GM18507 (cell line): ENCODE results near the gene CTDSP2.
"Not testable (repeated sequence)": the region's sequence is repeated elsewhere in the genome, so short reads cannot be mapped to it uniquely, and the experiment has no call there.

ENCODE experiments used
- DNase-seq: peaks from one replicate; pipeline ENCODE4 v3.0.0; 2011; ENCODE audit warnings: low read depth; ENCODE audit not compliant: insufficient read length; ENCODE audit errors: extremely low spot score
- FAIRE-seq: peaks from 2 replicates; lab custom pipeline; 2011; peaks lifted over from hg19 to GRCh38; lab: Jason Lieb, UNC

Gene CTDSP2

GRCh38 chr12:57821474-57822214 lies 24.9 kb downstream of the CTDSP2 start:
- FAIRE-seq = no peak
- no peak for DNase-seq

DNA sequence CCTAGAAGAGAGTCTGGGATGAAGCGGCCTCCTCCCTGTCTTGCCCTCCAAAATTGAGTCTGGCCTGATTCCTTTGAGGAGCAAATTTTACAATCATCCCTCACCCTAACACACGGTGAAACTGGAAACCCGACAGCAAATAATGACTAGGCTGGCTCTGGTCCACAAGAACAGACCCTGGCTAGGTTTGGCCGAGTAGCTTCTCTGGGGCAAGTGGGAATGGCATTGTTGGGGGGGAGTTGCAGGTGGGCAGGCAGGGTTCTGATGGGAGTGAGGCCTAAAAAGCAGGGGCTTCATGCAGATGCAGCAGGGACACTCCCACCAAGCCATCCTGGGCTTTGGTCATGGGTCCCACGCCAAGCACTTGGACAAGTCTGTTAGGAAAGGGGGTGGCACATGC lies 25.5 kb downstream of the CTDSP2 start:
- DNase-seq, FAIRE-seq: not testable (repeated sequence)

DNA sequence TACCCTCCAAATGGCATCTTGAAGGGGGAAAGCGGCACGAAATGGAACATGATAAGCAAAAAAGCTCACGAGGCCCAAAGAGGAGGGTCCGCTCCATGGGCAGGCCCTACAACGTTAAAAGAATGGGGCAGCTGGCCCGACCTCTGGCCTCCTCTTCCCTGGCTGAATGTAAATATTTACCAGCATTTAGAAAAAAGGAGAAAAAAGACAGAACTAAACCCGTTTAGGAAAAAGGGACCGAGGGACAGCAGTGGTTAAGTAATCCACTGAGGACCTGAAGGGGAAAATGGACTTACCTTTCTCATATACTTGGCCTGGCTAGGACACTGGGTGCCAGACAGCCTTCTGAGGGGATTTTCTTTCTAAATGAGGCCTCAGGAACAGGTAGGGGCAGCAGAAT lies 26.4 kb downstream of the CTDSP2 start:
- DNase-seq, FAIRE-seq: not testable (repeated sequence)

DNA sequence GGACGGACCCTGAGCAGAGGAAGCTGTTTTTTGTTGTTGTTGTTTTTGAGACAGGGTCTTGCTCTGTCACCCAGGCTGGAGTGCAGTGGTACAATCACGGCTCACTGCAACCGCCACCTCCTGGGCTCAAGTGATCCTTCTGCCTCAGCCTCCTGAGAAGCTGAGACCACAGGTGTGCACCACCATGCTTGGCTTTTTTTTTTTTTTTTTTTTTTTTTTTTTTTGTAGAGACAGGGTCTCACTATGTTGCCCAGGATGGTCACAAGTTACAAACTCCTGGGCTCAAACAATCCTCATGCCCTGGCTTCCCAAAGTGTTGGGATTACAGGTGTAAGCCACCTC lies 28.6 kb downstream of the CTDSP2 start:
- DNase-seq, FAIRE-seq: not testable (repeated sequence)

DNA sequence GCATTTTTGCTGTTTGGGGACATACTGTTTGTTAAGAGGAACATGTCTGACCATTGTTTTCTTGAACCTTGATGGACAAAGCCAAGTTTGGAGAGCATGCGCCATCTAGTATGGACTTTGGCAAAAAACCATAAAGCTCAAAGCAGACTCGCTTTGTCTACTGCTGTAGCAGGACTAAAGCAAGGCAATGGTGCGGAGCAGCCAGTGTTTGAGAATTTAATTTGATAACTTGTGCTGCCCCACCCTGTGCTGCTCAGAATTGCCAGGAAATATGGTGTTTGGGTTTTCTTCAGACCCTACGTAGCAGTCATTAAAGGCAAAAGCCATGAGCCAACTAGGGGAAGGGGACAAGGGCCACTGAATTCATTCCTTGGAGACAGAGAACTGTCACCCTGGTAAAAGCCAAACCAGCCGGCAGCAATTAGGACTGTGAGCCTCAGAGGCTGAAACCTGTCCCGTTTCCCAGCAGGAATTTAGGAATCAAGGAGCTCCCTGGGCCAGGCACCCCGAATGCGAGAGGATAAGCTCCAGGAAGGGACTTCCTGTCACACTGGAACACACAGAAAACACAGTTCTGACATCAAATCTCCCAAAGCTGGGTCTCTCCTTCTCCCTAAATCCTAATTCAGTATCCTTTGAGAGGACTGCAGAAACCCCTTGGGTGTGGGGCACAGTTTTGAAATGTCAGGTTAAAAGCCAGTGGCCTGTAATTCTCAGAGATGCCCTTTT lies 29.1 kb downstream of the CTDSP2 start:
- FAIRE-seq (no peak), DNase-seq (no peak)

- FAIRE-seq (no peak), DNase-seq (no peak)
Observed at GRCh38 chr12:57816855-57817151, 29.7 kb downstream of the CTDSP2 start.

- no peak for FAIRE-seq
Observed at GRCh38 chr12:57816001-57816854, 30.3 kb downstream of the CTDSP2 start.

GRCh38 chr12:57815177-57816000 lies 31.1 kb downstream of the CTDSP2 start:
- no peak for DNase-seq
- FAIRE-seq = no peak

More at GRCh38 chr12:57816001-57816854, 30.3 kb downstream of the CTDSP2 start:
- DNase-seq = no peak

GRCh38 chr12:57813971-57814772 lies 32.4 kb downstream of the CTDSP2 start:
- FAIRE-seq (no peak), DNase-seq (no peak)

DNA sequence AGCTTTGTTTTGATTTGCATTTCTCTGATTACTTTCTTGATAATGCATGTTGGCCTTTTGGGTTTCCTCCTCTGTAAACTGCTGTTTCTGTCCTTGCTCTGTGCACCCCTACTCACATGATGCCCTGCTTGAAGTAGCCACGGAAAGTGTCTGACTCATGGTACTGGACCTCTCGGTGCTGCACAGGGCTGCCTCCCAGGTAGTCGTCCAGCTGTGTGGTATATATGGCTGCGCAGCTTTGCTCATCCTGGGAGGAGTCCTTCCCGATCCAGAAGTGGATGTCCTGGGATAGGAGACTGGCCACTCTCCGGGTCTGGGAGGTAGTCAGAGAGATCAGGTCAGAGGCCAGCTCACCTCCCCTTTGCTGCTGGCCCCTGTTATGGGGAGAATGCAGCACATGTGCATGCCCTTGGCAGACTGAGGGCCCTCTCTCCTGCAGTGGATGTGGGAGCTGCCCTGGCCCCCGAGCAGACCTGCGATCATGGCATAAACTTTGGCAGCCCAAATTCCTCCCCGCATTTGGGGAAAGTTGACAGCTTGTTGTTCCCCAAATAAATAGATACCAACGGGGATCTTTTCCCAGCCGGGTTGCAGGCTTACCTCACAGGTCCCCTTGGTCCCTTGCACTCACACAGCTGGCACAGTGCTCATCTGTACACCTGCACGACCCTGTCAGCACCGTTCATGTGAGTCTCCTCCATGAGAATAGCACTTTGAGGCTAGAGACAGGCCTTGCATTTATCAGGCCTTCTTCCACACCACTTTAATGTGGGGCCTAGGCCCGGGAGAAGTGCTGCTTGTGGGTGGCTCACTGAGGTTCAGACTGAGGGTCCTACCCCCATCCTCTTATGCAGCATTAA lies 33.2 kb downstream of the CTDSP2 start:
- FAIRE-seq (no peak), DNase-seq (no peak)

- FAIRE-seq (no peak), DNase-seq (no peak)
Observed at GRCh38 chr12:57811028-57811755, 35.3 kb downstream of the CTDSP2 start.

DNA sequence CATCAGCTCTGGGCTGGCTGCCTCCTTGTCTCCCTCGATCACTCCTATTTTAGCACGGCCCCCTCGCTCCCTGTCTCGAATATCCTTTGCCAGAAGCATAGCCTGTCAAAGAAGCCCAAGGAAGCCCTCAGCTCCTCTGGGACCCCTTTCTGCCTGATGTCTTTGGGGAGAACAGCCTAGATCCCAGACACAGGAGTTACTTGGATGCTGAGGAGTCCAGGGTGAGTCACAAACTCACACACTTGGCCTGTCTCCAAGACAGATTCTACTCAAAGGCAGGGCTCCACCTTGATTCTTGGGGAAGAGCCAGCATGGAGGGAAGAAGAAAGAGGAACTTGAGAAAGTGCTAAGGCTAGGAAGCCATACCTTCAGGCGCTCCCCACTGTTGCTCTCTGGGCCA lies 36.1 kb downstream of the CTDSP2 start:
- no peak for FAIRE-seq
- no peak for DNase-seq

DNA sequence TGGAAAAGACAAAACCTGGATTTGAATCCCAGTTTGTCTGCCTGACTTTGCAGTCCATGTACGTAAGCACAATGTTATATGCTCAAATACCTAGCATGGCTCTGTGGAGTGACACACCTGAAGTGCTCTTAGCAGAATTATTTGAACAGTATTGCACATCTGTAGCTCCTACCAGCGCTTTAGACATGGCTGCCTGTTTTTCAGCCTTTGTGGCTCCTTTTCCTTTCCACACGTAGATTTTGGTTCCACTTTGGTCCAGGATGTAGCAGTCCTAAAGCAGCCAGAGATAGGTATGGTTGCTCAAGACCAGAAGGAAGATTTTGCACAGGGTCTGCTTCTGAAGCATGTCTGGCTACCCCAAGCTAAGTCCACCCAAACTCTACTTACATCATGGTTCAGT lies 37.1 kb downstream of the CTDSP2 start:
- DNase-seq (no peak), FAIRE-seq (no peak)

GRCh38 chr12:57808351-57808750 lies 38.2 kb downstream of the CTDSP2 start:
- no peak for DNase-seq
- no peak for FAIRE-seq

- DNase-seq (no peak), FAIRE-seq (no peak)
Observed at GRCh38 chr12:57807285-57807684, 39.2 kb downstream of the CTDSP2 start.

- FAIRE-seq (no peak), DNase-seq (no peak)
Observed at GRCh38 chr12:57806677-57807076, 39.9 kb downstream of the CTDSP2 start.

DNA sequence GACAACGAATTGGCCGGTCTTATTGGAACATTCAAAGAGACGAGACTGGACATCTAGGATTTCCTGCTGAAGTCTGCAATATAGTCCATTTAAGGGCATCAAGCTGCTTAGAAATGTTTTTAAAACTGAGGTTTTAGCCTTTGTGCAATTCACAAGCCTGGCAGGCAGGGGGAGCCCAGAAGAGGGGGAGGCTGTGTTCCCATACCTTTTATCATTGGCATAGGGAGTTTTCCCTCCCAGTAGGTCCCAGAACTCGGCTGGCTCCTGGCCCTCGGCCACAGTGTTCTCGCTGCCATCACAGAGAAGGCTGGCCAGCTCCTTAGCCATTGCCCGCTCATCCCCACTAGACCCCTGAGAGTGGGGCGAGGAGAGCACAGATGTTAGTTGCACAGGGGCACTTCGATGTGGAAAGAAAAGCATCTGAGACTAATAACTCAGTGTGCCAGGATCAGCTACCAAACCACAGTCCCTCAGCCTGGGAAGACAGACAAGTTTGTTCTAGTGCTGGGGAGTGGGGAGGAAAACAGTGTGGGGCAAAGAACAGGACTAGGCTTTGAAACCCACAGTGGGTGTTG lies 43.1 kb downstream of the CTDSP2 start:
- no peak for FAIRE-seq

More for the DNA sequence above, 43.1 kb downstream of the CTDSP2 start:
- no peak for DNase-seq
